Ascending aorta (tissue), 2 donors: ENCODE measurements around the gene GFER. TPM values are rescaled to one million over a fixed set of nuclear protein-coding genes. Genes with fewer than 3 reads are reported as not detected.

ENCODE experiments used
- DNase-seq, 2 donors: peaks; one replicate each; pipeline ENCODE4 v3.0.0-alpha.2; 2019; ENCODE audit warnings: low spot score in 2 of 2
- H3K27ac ChIP-seq, 2 donors: fragments of 200-600 bp; sonication (generic); one replicate each; pipeline ENCODE4 v1.5.1; 2016 to 2017; ENCODE audit warnings: mild to moderate bottlenecking in 1 of 2
- H3K27me3 ChIP-seq: fragments of 200-600 bp; sonication (generic); one replicate; pipeline ENCODE4 v1.5.1; 2017
- H3K36me3 ChIP-seq, 2 donors: fragments of 200-600 bp; sonication (generic); one replicate each; pipeline ENCODE4 v1.5.1; 2016
- H3K4me1 ChIP-seq, 2 donors: fragments of 200-600 bp; sonication (generic); one replicate each; pipeline ENCODE4 v1.5.1; 2016 to 2017; ENCODE audit warnings: mild to moderate bottlenecking in 1 of 2
- H3K4me3 ChIP-seq, 2 donors: fragments of 200-600 bp; sonication (generic); one replicate each; pipeline ENCODE4 v1.5.1; 2016 to 2017; ENCODE audit warnings: mild to moderate bottlenecking in 1 of 2
- H3K9me3 ChIP-seq, 2 donors: fragments of 200-600 bp; sonication (generic); one replicate each; pipeline ENCODE4 v1.5.1; 2016
- CTCF ChIP-seq, 3 experiments: fragments of 200-600 bp in 2 of 3; fragments of 450-650 bp in 1 of 3; sonication (generic) in 2 of 3; IDR thresholded peaks; one replicate each; pipeline ENCODE4 v1.5.1; 2016 to 2019; ENCODE audit warnings: antibody characterized with exemption in 3 of 3, mild to moderate bottlenecking in 1 of 3, moderate library complexity in 1 of 3
- intact Hi-C: fragments of 100-400 bp; cut with DNase I; formaldehyde crosslinking; loops from one replicate; pipeline ENCODE4 v1.15.1; 2023
- total RNA-seq: library from RNA; depleted of rRNA; stranded (reverse); fragments of >200 nt; gene quantifications from one replicate; pipeline ENCODE4 v1.1.0, GENCODE V29; 2016

Gene GFER
- total RNA-seq, 1 donor from 2014 or later = 2.7 TPM

GRCh38 chr16:1999866-2000514 lies 16.0 kb downstream of the GFER start:
- H3K4me1 ChIP-seq = peaks cover 6 to 7% of the 10 kb centered on the region in 2 donors
- H3K4me3 ChIP-seq = no peak overlapping the region
- no peaks in the 10 kb centered on the region for H3K27me3 ChIP-seq
- intact Hi-C loops = no loop called here
- H3K36me3 ChIP-seq = peaks cover 55 to 68% of the 10 kb centered on the region in 2 donors
- TF ChIP-seq CTCF (IDR thresholded peaks at IDR 0.05) = no peak
- no peaks in the 10 kb centered on the region for H3K9me3 ChIP-seq
- no peak overlapping the region for H3K27ac ChIP-seq
- no peak for DNase-seq

- H3K4me1 ChIP-seq = peaks cover 6 to 10% of the 10 kb centered on the region in 2 donors
- no peak overlapping the region for H3K27ac ChIP-seq
- TF ChIP-seq CTCF (IDR thresholded peaks at IDR 0.05) = no peak
- intact Hi-C loops = no loop called here
- H3K36me3 ChIP-seq = peaks cover 55 to 68% of the 10 kb centered on the region in 2 donors
- no peaks in the 10 kb centered on the region for H3K9me3 ChIP-seq
- H3K4me3 ChIP-seq = no peak overlapping the region
- no peak for DNase-seq
- H3K27me3 ChIP-seq = no peaks in the 10 kb centered on the region
These were observed 17.0 kb downstream of the GFER start for GRCh38 chr16:2001035-2001434.

GRCh38 chr16:2001456-2002355 lies 17.7 kb downstream of the GFER start:
- Histone ChIP-seq H3K4me1 (peaks cover 6 to 10% of the 10 kb centered on the region in 2 donors), H3K27ac (no peak overlapping the region), H3K4me3 (no peak overlapping the region), H3K9me3 (no peaks in the 10 kb centered on the region), H3K36me3 (peaks cover 55 to 67% of the 10 kb centered on the region in 2 donors), H3K27me3 (no peaks in the 10 kb centered on the region)
- no peak for TF ChIP-seq CTCF (IDR thresholded peaks at IDR 0.05)
- DNase-seq = no peak
- intact Hi-C loops = no loop called here

- peaks cover 55 to 58% of the 10 kb centered on the region in 2 donors for H3K36me3 ChIP-seq
- H3K27ac ChIP-seq = no peak overlapping the region
- no peak overlapping the region for H3K4me3 ChIP-seq
- intact Hi-C loops = no loop called here
- no peak for TF ChIP-seq CTCF (IDR thresholded peaks at IDR 0.05)
- H3K9me3 ChIP-seq = no peaks in the 10 kb centered on the region
- no peaks in the 10 kb centered on the region for H3K27me3 ChIP-seq
- peaks cover 10 to 16% of the 10 kb centered on the region in 2 donors for H3K4me1 ChIP-seq
- DNase-seq = no peak
These were observed 18.6 kb downstream of the GFER start for GRCh38 chr16:2002406-2003230.

GRCh38 chr16:2003231-2003826 lies 19.3 kb downstream of the GFER start:
- Histone ChIP-seq H3K4me3 (no peak overlapping the region), H3K9me3 (no peaks in the 10 kb centered on the region), H3K27ac (no peak overlapping the region), H3K27me3 (no peaks in the 10 kb centered on the region), H3K36me3 (peaks cover 48 to 51% of the 10 kb centered on the region in 2 donors), H3K4me1 (peaks cover 13 to 23% of the 10 kb centered on the region in 2 donors)
- no peak for DNase-seq
- TF ChIP-seq CTCF (IDR thresholded peaks at IDR 0.05) = no peak
- intact Hi-C loops = no loop called here
